ENCODE measurements around the gene CLCN4. TPM values are rescaled to one million over a fixed set of nuclear protein-coding genes. Genes with fewer than 3 reads are reported as not detected.

CLCN4 gene
- total RNA-seq, 1 donor from 2014 or later = 13.8 TPM

- H3K9me3 ChIP-seq = no peaks in the 10 kb centered on the region
- H3K27ac ChIP-seq = no peak overlapping the region
- DNase-seq = no peak
- no peak overlapping the region for H3K4me3 ChIP-seq
- no peaks in the 10 kb centered on the region for H3K27me3 ChIP-seq (ENCODE audit: low read depth)
- no peak for ATAC-seq
- H3K4me1 ChIP-seq = peaks cover 8% of the 10 kb centered on the region
- intact Hi-C loops (cut with DNase I) = no loop called here
- no peak for TF ChIP-seq CTCF (IDR thresholded peaks at IDR 0.05)
- no peaks in the 10 kb centered on the region for H3K36me3 ChIP-seq
These were observed 22.2 kb downstream of the CLCN4 start for GRCh38 chrX:10178866-10179463.

- Histone ChIP-seq H3K4me1 (no peaks in the 10 kb centered on the region), H3K9me3 (no peaks in the 10 kb centered on the region), H3K27ac (no peak overlapping the region), H3K27me3 (ENCODE audit: low read depth) (no peaks in the 10 kb centered on the region), H3K36me3 (no peaks in the 10 kb centered on the region), H3K4me3 (no peak overlapping the region)
- DNase-seq (no peak), ATAC-seq (no peak)
- intact Hi-C loops (cut with DNase I) = no loop called here
- TF ChIP-seq CTCF (IDR thresholded peaks at IDR 0.05) = no peak
These were observed 27.0 kb downstream of the CLCN4 start for GRCh38 chrX:10183760-10184159.

- H3K4me3 ChIP-seq = no peak overlapping the region
- no peak overlapping the region for H3K27ac ChIP-seq
- ATAC-seq = no peak
- no peak for TF ChIP-seq CTCF (IDR thresholded peaks at IDR 0.05)
- intact Hi-C loops (cut with DNase I) = no loop called here
- no peak for DNase-seq
- no peaks in the 10 kb centered on the region for H3K9me3 ChIP-seq
- H3K4me1 ChIP-seq = no peaks in the 10 kb centered on the region
- no peaks in the 10 kb centered on the region for H3K27me3 ChIP-seq (ENCODE audit: low read depth)
- H3K36me3 ChIP-seq = no peaks in the 10 kb centered on the region
These were observed 27.6 kb downstream of the CLCN4 start for GRCh38 chrX:10184411-10184810.

- Histone ChIP-seq H3K27ac (no peak overlapping the region), H3K4me3 (no peak overlapping the region), H3K36me3 (no peaks in the 10 kb centered on the region), H3K9me3 (no peaks in the 10 kb centered on the region), H3K4me1 (no peaks in the 10 kb centered on the region), H3K27me3 (ENCODE audit: low read depth) (no peaks in the 10 kb centered on the region)
- intact Hi-C loops (cut with DNase I) = no loop called here
- DNase-seq (no peak), ATAC-seq (no peak)
- TF ChIP-seq CTCF (IDR thresholded peaks at IDR 0.05) = no peak
These were observed 29.6 kb downstream of the CLCN4 start for GRCh38 chrX:10186355-10186754.

- TF ChIP-seq CTCF (IDR thresholded peaks at IDR 0.05) = no peak
- H3K27me3 ChIP-seq (ENCODE audit: low read depth) = no peaks in the 10 kb centered on the region
- intact Hi-C loops (cut with DNase I) = no loop called here
- no peak overlapping the region for H3K27ac ChIP-seq
- no peak overlapping the region for H3K4me3 ChIP-seq
- ATAC-seq (no peak), DNase-seq (no peak)
- H3K9me3 ChIP-seq = no peaks in the 10 kb centered on the region
- H3K36me3 ChIP-seq = no peaks in the 10 kb centered on the region
- H3K4me1 ChIP-seq = no peaks in the 10 kb centered on the region
These were observed 30.6 kb downstream of the CLCN4 start for GRCh38 chrX:10187421-10187820.

Measured in lower lobe of right lung (tissue), 2 donors.